ENCODE data around the gene ZFAND2A.

DNA sequence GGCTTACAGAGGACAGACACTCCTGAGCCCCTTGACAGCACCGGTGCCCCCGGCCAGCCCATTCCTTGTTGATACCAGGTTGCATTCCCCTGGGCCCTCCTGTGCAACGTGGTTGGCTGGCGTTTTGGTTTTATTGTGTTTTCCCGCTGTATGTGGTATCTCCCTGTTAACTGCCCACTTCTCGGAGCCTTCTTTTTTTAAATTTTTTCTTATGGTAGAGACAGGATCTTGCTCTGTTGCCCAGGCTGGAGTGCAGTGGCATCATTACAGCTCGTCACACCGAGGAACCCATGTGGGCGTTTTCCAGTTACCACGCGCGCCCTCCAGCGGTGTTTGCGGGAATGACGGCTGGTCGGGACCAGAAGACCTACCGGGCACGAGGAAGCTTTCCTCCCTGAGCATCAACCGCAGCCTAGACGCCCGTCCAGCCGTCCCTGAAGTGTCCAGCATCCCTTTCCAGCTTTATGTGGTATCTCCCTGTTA lies 16.9 kb upstream of the ZFAND2A start:
- TF ChIP-seq, protein P1, sequence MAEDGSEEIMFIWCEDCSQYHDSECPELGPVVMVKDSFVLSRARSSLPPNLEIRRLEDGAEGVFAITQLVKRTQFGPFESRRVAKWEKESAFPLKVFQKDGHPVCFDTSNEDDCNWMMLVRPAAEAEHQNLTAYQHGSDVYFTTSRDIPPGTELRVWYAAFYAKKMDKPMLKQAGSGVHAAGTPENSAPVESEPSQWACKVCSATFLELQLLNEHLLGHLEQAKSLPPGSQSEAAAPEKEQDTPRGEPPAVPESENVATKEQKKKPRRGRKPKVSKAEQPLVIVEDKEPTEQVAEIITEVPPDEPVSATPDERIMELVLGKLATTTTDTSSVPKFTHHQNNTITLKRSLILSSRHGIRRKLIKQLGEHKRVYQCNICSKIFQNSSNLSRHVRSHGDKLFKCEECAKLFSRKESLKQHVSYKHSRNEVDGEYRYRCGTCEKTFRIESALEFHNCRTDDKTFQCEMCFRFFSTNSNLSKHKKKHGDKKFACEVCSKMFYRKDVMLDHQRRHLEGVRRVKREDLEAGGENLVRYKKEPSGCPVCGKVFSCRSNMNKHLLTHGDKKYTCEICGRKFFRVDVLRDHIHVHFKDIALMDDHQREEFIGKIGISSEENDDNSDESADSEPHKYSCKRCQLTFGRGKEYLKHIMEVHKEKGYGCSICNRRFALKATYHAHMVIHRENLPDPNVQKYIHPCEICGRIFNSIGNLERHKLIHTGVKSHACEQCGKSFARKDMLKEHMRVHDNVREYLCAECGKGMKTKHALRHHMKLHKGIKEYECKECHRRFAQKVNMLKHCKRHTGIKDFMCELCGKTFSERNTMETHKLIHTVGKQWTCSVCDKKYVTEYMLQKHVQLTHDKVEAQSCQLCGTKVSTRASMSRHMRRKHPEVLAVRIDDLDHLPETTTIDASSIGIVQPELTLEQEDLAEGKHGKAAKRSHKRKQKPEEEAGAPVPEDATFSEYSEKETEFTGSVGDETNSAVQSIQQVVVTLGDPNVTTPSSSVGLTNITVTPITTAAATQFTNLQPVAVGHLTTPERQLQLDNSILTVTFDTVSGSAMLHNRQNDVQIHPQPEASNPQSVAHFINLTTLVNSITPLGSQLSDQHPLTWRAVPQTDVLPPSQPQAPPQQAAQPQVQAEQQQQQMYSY (CRISPR knock-in tag; IDR thresholded peaks at IDR 0.05) = no peak
- TF ChIP-seq, protein P2, sequence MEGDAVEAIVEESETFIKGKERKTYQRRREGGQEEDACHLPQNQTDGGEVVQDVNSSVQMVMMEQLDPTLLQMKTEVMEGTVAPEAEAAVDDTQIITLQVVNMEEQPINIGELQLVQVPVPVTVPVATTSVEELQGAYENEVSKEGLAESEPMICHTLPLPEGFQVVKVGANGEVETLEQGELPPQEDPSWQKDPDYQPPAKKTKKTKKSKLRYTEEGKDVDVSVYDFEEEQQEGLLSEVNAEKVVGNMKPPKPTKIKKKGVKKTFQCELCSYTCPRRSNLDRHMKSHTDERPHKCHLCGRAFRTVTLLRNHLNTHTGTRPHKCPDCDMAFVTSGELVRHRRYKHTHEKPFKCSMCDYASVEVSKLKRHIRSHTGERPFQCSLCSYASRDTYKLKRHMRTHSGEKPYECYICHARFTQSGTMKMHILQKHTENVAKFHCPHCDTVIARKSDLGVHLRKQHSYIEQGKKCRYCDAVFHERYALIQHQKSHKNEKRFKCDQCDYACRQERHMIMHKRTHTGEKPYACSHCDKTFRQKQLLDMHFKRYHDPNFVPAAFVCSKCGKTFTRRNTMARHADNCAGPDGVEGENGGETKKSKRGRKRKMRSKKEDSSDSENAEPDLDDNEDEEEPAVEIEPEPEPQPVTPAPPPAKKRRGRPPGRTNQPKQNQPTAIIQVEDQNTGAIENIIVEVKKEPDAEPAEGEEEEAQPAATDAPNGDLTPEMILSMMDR (IDR thresholded peaks at IDR 0.05) = peak; percentile 62; the same call in 1 of the 2 replicates
- no peak for TF ChIP-seq USF2 (CRISPR knock-in tag; IDR thresholded peaks at IDR 0.05)
- no peak for TF ChIP-seq FOXP1 (CRISPR knock-in tag; IDR thresholded peaks at IDR 0.05; ENCODE audit: borderline replicate concordance)

Measured in WTC11 (cell line).